CD1c-positive myeloid dendritic cell (primary cell): ENCODE data around the gene AVP.

Source experiments
- DNase-seq: peaks from one replicate; pipeline ENCODE4 v3.0.0-alpha.2; 2016; ENCODE audit errors: extremely low spot score

The AVP gene

DNA sequence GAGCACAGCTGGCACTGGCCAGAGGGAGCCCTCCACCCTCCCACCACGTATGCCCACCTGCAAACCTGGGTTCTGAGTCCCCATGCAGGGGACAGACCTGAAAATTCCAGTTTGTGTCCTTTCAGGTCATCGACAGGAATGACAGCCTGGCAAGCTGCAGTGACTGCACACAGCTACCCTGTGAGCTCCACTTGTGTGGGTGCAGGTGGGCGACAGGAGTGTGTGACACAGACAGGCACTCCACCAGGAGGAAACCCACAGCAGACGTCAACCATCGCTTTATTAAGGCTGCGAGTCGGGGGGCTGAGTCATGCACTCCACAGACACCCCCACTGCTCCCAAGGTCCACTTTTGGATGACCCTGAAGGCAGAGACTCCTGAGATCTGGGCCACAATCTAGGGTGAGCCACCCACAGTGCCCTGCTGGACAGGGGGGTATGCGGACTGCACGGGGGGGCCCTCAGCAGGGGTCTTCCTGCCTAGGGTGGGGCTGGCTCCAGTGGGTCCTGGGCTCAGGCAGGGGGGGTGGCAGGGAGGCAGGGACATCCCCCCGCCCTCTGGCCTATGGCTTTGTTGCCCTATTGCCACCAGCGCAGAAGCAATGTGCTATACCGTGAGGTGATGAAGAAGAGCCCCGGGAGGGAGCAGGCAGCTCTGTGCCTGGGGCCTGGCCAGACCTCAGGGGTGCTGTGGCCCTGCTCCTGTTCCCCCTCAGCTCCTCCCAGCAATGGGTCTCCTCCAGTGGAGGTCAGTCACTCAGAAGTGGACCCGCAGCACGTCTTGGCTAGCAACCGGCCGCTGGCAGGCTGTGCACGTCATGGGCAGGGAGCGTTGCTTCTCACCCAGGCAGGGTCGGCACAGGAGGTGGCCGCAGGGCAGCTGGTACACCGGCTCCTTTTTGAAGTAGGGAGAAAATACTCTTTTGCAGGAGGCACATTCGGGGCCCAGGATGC lies 25.1 kb upstream of the AVP start:
- DNase-seq, result no peak

DNA sequence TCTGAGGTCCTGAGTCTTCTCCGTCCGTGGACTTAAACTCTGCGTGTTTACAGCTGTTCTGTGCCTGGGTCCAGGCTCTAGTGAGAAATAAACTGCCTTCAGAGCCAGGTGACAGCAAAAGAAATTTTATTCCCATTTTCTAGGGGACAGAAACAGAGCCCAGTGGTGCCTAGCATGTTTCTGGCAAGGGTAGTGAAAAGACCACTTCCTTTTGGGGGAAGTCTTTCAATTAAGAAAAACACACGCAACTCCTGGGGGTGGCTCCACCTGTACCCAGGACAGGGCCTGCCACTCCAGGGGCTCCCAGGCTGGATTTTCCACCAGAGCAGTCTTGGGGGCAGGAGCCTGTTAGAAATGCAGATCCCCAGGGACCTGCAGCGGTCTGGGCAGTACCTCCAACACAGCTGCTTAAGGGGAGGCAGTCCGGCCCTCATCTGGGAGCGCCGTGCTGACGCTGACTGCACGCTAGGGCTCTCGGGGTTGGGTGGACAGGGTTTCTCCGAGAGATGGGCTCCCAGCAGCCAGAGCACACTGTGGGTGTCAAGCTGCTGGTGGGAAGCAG lies 23.0 kb upstream of the AVP start:
- no peak for DNase-seq

DNA sequence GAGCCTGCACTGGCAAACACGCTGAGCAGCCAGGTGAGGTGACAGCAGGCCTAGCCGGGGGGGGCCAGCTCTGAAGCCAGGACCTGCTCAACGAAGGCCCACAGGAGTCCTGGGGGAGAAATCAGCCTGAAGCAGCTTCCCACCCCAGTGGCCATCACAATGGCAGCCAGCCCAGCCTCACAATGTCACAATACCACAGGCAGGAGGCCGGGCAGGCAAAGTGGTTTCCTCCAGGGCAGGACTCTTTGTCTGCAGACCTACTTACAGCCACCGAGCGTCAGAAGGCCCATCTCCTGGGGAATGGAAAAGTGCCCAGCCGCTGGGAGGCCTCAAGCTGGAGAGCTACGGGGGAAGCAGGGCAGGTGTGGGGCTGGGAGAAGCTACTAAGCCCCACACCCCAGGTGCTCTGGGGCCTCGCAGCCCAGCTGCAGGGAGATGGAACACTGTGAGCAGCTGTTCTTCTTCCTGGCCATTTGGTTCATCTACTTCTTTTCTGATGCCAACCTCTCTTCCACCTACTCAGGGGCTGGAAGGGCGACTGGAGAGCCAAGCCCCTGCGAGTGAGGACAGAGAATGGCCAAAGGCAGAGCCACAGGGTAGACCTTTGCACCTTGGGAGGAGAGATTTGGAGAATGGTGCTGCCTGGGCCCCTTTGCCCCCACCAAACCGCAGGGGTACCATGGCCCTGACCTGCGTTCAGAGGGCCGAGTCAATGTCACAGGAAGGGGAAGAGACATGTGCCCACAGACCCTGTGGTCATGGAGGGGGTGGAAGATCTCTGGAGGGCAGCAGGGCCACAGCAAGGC lies 22.3 kb upstream of the AVP start:
- no peak for DNase-seq

DNA sequence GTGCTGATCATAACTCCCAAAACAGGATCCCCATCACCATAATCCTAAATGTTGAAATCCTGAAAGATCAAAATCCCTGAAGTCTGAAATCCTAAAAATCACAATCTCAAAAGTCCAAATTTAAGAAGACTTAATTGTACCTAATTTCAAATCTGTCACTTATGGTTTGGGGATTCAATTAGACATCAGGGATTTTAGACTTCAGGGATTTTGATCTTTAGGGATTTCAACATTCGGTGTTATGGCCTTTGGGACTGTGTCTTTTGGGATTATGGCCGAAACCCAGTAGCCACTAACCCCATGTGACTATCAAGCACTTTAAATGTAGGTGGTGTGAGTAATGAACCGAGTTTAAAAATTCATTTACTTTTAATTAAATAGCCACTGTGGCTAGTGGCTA lies 21.7 kb upstream of the AVP start:
- no peak for DNase-seq

DNA sequence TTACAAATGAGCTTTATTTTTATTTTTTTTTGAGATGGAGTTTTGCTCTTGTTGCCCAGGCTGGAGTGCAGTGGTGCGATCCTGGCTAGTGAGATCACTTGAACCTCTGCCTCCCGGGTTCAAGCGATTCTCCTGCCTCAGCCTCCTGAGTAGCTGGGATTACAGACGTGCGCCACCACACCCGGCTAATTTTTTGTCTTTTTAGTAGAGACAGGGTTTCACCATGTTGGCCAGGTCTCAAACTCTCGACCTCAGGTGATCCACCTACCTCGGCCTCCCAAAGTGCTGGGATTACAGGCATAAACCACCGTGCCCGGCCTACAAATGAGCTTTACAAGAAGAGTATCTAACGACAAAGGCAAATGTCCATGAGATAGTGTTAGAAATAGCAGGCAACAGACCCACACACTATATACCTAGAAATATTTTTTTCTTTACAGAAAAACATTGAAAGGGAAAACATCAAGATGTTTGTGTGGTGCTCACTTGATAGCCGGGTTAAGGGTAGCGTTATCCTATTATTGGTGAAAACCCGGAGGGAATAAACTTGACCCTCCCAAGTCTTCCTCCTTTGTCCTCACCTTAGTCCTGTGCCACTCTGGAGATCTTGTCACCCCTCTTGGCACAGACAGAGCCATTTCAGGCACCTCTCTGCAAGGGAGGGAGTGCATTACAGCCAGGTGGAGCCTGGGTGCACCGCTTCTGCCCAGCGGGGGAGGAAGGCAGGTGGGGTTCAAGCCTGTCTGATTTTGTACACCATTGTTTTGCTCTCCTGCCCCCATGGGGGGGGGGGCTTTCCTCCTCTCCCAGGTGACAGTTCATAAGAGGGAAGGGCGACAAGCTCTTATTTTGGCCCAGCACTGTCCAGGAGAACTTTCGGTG lies 21.0 kb upstream of the AVP start:
- no peak for DNase-seq

DNA sequence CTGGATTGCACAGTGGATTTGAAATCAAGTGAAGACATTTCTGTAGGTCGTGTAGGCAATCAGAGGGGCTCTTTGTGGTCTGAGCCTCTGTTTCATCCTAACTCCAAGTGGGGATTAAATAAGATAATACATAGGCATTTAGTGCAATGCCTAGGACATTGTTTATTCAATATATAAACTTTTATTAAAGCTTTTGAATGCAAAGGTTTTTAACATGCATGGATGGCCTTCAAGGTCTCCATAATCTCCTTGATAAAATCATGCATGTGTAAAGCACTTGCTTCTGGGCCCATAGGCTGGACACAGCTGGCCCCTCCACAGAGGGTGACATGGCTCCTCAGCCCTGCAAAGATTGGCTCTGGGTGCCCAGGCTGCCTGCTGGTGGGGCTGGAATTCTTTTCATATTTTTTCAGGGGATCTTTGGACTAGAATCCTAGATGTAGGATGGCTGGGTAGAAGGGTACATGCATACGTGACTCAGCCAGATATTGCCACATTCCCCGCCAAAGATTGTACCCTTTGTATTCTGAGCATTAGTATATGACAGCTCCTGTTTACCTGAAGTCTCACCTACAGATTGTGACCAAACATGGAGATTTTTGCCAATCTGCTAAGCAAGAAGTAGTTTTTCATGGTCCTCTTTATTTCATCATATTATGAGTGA lies 19.0 kb upstream of the AVP start:
- no peak for DNase-seq

DNA sequence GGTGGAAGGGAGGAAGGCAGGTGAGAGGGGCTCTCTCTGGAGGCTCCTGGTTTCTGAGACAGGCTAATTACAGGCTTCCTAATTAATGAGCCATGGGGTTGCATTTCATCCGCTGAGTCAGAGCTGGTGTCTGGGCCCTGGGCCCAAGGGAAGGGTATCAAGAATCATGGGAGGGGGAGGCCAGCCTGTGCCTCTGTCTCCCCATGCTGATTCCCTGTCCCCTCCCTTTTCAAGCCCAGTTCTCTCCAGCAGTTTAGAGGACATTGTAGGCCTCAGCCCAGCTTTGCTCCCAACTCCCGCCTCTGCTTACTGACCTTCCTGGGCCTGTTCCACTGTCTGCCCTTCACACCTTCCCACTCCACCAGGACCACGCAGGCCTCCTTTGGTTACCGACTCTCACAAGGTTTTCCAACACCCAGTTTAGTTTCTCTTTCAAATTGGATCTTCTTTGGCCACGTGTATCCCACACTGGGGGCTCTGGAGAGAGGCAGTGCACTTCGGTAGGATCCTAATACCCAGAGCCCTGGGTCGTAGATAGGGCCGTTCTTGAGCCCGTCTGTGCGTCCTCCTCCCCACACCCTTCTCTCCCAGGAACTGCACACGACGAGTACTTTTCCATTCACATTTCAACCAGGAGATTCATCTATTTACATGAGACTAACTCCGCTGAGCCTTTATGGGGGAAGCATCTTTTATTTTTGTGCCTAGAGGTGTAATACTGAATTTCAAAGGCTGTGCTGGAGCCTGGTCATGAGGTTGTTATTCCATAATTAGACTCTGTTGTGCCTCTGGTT lies 18.2 kb upstream of the AVP start:
- no peak for DNase-seq

DNA sequence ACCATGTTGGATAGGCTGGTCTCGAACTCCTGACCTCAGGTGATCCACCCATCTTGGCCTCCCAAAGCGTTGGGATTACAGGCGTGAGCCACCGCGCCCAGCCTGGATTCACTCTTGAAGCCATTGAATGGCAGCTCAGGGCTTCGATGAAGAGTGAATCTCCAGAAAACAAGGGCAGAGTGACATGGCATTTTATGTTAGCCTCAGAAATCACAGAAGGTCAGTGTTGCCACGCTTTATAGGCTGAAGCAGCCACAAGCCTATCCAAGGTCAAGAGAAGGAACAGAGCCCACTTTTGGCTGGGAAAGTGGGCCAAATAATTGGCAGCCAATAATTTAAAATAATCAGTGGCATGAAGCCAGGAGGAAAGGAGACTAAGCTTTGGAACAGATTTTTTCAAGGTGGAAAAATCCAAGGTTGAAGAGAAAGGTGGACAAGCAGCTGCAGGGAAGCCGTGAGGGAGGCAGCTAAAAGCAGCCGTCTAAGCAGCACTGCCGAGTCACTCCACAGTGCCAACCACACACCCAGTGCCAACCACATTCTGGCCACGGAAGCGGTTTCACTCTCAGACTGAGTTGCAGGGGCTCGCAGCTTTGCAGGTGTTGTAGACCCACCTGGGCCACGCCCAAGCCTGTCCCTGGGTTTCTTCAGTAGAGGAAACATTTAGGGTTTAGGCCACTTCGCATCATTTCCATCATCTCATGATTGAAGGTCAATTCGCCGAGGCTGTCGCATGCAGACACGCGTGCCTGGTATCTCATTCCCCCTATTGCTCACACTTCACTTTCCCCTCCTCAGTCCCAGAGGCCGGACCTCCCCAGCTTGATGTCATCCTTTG lies 17.4 kb upstream of the AVP start:
- no peak for DNase-seq

DNA sequence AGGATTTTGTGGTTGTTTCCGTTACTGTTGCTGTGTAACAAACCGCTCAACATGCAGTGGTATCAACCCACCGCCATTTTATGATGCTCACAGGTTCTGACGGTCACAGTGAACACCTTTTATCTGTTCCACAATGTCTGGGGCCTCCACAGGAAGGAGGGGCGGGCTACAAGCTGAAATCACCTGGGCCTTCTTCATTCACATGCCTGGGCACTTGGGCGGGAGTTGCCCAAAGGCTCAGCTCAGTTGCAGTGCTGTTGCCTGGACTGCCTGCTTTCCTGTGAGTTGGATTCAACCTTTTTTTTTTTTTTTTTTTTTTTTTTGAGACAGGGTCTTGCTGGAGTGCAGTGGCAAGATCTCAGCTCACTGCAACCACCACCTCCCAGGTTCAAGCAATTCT lies 16.7 kb upstream of the AVP start:
- DNase-seq, result no peak

DNA sequence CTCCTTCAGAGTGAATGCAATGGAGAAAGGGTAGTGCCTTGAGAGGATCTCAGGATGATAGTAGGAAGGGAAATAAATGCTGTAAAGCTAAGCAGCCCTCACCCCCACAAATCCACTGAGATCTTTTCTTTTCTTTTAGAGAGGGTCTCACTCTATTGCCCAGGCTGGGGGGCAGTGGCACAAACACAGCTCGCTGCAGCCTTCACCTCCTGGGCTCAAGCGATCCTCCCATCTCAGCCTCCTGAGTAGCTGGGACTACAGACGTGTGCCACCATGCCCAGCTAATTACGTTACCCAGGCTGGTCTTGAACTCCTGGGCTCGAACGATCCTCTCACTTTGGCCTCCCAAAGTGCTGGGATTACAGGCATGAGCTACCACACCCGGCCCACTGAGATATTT lies 16.0 kb upstream of the AVP start:
- no peak for DNase-seq

DNA sequence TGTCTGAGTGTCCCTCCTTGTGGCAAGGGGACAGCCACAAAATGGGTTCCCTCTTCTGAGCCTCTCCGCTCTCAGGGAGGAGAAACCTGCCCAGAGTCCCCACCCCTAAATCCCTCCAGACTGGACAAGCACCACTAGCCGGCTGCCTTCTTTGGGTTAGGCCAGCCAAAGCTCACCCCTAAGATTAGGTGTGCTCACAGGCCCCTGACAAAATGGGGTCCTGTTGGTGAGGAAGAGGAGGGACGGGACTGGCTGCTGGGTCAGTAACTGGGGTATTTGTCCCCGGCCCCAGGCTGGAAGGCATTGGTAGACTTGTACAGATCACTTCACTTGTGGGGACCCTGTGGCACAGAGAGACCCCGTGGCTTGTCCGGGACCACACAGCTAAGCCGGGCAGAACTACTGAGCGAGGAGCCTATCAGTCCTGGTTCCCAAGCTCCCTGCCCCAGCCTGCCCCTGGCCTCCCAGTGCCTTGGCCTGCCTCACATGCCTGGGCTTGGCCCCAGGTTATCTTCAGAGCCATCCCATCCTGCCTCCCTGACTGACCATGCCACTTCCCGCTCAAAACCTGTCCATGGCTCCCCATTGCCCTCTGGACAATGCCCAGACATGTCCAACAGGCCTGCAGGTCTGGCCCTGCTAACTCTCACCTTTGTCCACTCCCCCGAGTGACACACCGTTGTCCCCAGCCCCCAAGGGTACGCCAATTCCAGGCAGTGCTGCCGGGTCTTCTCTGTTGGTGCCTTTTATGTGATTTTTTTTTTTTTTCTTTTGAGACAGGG lies 10.5 kb upstream of the AVP start:
- DNase-seq, result no peak

DNA sequence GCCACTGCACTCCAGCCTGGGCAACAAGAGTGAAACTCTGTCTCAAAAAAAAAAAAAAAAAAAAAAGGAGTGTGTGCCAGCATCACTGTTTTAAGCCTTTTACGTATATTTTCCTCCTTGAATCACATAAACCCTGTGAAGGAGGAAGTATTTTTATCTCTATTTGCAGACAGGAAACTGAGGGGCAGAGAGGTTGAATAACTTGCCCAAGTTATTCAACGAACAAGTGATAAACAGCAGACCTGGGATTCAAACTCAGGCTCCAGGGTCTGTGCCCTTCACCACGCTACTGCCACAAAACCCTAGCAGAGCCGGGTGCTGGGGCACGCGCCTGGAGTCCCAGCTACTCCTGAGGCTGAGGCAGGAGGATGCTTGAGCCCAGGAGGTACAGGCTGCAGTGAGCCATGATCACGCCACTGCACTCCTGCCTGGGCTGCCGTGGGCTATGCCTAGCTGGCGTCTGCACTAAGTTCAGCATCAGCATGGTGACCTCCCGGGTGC lies 9.4 kb upstream of the AVP start:
- DNase-seq, result no peak

DNA sequence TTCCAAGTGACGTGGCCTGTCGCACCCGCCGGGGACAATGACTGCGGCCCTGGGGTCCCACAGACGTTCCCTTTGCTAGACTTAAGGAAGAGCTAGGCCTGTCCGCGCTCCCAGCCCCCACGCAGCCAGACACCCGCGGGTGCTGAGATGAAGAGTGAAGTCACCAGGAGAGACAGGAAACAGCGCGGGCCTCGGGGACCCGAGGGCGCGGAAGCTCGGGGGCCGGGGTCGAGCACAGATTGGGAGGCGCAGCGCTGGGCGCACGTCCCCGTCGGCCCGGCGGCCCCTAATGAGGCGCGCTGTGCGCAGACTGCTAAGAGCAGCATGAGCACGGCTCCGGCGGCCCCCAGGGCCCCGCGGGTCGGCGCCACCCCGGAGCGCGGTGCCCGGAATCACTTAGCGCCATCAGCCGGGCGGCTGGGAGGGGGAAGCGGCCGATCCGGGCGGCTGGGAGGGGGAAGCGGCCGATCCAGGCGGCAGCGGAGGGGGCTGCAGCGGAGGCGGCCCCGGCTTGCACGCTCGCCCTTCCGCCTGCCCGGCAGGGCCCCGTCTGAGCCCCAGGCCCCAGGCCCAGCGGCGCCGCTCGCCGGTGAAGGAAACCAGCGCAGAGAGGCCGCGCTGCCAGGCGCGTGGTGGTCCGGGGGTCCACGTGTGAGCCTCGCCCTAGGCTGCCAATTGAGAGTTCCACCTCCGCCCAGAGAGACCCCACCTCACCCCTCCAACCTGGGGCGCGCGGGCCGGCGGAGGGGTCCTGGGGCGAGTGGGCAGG lies 8.3 kb upstream of the AVP start:
- DNase-seq, result no peak

DNA sequence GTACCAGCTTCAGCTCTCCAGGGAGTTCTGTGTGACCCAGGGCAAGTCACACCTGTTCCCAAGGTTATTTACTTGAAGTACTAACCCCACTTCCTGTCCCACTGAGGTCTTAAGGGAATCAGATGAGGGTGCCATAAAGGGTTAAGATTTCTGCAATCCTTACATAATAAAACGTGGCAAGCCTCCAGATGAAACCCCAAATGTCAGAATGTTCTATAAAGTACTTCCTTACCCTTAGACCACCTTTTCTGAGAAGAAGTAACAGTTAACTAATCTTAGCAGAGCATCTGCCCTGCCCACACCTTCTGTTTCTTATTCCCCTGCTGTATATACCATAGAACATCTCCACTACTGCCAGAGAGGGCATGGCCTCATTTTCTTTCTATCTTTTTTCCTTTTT lies 6.0 kb upstream of the AVP start:
- DNase-seq, result no peak

DNA sequence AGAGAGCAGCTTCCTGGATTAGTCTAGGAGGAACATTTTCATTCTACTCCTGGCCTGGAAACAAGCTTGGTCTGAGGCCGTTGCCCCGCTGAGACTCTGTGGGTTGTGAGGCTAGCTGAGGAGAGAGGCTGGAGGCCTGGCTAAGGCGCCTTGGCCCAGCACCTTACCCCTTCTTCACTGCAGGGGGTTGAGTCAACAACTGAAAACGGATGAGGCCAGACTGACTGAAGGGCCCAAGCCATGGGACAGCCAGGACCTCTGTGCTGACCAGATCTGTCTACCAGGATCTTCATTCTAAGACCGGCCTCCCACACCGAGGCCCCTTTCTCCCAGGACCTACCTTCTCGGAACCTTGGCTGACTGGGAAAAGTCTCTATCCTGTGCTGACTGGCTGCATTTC lies 3.5 kb upstream of the AVP start:
- no peak for DNase-seq

DNA sequence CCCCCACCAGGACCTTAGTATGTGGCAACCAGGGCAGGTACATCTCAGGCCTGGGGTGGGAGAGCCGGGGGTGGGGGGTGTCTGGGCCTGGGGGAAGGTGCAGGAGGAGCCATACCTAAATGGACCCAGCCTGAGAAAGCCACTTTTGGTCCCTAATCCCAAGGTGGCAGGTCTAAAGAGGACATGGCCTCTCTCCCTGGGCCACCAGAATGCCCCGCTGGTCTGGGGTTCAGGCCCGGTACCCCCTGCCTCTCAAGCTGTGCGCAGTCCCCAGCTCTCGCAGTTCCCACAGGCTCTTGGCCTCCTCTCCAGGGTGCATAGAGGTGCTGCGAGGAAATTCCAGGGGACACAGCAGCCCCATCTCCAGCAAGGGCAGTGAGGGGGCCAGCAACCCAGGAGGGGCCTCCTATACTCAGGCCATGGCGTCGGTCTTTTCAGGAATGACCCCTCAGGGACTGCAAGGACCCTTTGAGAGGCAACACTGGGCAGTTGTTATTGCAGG lies 1.1 kb upstream of the AVP start:
- no peak for DNase-seq

DNA sequence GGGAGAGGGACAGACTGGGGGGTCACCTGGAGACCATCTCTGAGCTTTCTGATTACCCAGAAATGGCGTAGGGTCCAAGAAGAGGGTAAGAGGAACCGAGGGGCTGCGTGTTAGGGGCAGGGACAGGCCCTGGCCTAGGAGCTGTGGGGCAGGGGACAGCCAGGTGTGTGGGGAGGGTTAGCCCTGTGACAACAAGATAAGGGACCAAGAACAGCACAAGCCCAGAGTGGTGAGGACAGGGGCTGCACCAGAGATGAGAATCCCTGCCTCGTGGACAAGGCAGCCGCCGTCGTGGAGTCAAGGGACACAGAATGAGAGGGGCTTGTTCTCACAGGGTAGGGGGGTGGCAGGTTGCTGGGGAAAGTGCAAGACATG lies 449 bp upstream of the AVP start:
- DNase-seq, result no peak
